ENCODE data around the gene MADCAM1. TPM values are rescaled to one million over a fixed set of nuclear protein-coding genes. Genes with fewer than 3 reads are reported as not detected.
A peak's percentile ranks its signal among the peaks of the same experiment; 100 is the strongest.

MADCAM1 gene
- polyA plus RNA-seq, 3 donors = 2.3 to 3.9 (median 2.3) TPM

DNA sequence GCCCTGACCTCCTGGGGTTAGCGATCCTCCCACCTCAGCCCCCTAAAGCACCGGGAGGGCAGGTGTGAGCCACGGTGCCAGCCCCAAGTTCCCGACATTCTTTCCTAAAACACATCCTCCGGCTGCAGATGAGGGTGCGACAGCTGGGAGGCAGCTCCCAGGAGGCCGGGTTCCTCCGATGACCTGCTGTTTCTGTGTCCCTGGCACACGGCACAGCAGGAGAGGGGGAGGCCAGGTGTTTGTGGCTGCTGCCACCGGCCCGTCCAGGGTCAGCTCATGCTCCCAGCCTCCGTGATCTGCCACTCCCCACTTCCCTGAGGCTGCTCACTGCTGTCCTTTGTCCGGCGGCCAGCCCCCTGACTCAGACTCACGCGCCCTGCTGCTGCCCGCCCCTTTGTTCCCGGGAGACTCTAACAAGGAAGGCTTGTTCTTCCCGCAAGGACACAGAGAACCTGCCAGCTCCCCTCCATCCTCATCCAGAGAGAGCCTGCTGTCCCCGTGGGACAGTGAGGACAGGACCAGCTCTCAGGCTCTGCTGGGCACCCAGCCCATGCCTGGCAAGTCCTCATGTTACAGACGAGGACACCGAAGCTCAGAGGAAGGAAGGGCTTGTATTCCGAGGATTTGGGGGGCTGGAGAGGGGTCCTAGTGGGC lies 10.6 kb upstream of the MADCAM1 start:
- DNase-seq (ENCODE audit: low read depth in 3 of 3, low spot score in 2 of 3) = no peak

GRCh38 chr19:488505-489417 lies 7.5 kb upstream of the MADCAM1 start:
- DNase-seq (ENCODE audit: low read depth in 3 of 3, low spot score in 2 of 3) = peak; percentile 62 to 91 (median 88)

- DNase-seq (ENCODE audit: low read depth in 3 of 3, low spot score in 2 of 3) = no peak
These were observed 6.7 kb upstream of the MADCAM1 start for GRCh38 chr19:489418-490196.

DNA sequence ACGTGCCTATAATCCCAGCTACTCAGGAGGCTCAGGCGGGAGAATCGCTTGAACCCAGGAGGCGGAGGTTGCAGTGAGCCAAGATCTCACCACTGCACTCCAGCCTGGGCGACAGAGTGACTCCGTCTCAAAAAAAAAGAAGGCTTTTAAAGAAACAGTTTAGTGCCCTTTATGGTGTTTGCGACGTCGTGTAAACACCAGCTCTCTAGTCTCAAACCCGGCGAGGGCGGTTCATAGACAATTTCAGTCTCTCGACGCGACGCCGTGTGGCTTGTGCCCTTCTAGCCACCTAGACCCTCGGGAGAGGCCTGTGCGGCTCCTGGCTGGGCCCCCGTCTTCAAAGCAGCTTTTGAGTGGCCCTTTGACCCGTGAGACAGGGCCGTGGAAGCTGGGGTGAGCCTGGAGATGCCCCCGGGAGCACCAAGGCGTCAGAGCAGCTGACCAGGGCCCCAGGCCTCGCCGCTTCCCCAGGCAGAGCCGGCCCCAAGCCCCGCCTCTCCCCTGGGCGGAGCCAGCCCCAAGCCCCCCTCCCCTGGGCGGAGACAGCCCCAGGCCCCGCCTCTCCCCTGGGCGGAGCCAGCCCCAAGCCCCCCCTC lies 5.0 kb upstream of the MADCAM1 start:
- no peak for DNase-seq (ENCODE audit: low read depth in 3 of 3, low spot score in 2 of 3)

DNA sequence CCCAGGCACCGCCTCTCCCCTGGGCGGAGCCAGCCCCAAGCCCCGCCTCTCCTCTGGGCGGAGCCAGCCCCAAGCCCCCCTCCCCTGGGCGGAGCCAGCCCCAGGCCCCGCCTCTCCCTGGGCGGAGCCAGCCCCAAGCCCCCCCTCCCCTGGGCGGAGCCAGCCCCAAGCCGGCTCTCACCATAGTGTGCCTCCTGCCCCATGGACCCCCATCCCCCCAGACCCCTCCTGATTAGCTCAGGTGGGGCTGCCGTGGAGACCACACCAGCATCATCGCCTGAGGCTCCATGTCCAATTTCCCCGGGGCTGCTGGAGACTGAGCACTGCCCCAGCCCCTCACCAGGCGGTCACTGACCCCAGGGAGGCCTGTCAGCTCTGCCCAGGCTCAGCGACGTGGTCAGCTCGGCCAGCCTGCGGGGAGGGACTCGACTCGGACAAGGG lies 4.2 kb upstream of the MADCAM1 start:
- no peak for DNase-seq (ENCODE audit: low read depth in 3 of 3, low spot score in 2 of 3)

DNA sequence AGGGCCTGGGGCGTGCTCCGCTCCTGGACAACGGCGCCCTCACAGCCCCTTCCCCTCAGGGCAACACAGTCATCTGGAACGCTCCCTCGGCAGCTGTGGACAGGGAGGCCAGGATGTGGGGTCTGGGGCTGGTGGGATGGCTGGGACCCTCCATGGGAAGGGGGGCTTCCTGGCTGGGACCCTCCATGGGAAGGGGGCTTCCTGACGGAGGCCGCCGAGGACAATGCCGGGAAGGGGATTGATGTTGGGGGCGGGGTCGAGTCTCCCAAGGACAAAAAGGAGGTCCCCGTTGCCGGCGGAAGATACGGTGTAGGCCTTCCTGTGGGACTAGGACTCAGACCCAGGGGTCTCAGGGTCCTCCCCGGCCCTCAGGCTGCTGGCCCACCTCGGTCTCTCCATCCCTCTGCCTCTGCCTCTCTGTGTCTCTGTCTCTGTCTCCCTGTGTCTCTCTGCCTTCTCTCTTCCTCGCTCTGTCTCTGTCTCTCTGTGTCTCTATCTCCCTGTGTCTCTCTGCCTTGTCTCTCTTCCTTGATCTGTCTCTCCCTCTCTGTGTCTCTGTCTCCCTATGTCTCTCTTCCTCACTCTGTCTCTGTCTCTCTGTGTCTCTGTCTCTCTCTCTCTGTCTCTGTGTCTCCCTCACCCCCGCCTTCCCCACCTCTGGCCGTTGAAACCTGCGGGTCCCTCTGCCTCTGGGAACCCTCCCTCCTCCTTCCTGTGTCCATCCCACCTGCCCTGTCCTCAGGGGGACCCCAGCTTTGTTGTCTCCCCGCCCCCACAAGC lies 2.7 kb upstream of the MADCAM1 start:
- no peak for DNase-seq (ENCODE audit: low read depth in 3 of 3, low spot score in 2 of 3)

- no peak for DNase-seq (ENCODE audit: low read depth in 3 of 3, low spot score in 2 of 3)
These were observed 1.9 kb upstream of the MADCAM1 start for GRCh38 chr19:494171-495080.

DNA sequence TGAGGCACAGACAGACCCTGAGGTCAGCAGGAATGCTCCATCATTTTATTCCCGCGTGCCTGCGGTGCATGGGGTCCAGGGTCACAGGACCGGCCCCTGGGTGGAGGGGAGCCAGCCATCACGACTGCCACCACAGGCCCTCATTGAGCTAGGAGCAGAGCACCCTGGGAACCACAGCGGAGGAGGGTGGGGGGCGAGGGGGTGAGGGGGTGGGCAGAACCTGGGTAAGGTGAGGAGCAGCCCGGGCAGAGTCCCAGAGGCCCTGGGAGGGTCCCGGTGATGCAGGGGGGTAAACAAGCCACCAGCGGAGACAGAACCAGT lies 1.2 kb upstream of the MADCAM1 start:
- DNase-seq (ENCODE audit: low read depth in 3 of 3, low spot score in 2 of 3) = no peak

- no peak for DNase-seq (ENCODE audit: low read depth in 3 of 3, low spot score in 2 of 3)
These were observed 729 bp upstream of the MADCAM1 start for GRCh38 chr19:495402-496111.

GRCh38 chr19:496986-497385 lies 700 bp downstream of the MADCAM1 start:
- DNase-seq (ENCODE audit: low read depth in 3 of 3, low spot score in 2 of 3) = no peak

GRCh38 chr19:497491-497868 lies 1.2 kb downstream of the MADCAM1 start:
- no peak for DNase-seq (ENCODE audit: low read depth in 3 of 3, low spot score in 2 of 3)

- no peak for DNase-seq (ENCODE audit: low read depth in 3 of 3, low spot score in 2 of 3)
These were observed 1.7 kb downstream of the MADCAM1 start for GRCh38 chr19:497869-498510.

DNA sequence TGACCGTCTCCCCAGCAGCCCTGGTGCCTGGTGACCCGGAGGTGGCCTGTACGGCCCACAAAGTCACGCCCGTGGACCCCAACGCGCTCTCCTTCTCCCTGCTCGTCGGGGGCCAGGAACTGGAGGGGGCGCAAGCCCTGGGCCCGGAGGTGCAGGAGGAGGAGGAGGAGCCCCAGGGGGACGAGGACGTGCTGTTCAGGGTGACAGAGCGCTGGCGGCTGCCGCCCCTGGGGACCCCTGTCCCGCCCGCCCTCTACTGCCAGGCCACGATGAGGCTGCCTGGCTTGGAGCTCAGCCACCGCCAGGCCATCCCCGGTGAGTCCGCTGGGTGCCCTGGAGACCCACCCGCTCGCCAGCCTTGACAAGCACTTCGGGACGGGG lies 2.2 kb downstream of the MADCAM1 start:
- no peak for DNase-seq (ENCODE audit: low read depth in 3 of 3, low spot score in 2 of 3)

DNA sequence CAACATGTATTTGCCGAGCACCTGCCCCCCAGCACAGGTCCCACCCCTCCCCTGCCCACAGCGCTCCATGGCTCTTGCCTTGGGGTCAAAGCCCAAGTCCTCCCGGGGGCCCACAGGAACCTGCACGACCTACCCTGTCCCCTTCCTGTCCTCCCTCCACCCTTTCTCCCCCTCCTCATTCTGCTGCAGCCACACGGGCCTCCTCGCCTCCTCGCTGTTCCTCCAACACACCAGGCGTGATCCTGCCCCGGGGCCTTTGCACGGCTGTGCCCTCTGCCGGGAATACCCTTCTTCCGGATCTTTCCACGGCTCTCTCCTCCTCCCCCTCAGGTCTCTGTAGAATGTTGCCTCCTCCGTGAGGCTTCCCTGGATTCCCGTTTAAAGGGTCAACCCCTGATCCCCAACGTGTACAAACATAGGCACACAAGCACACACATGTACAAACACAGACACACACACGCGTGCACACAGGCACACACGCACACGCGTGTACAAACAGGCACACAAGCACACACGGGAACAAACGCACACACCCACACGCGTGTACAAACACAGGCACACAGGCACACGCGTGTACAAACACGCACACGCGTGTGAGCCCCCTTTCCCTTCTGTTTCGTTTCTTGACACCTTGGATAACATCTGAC lies 2.8 kb downstream of the MADCAM1 start:
- no peak for DNase-seq (ENCODE audit: low read depth in 3 of 3, low spot score in 2 of 3)

DNA sequence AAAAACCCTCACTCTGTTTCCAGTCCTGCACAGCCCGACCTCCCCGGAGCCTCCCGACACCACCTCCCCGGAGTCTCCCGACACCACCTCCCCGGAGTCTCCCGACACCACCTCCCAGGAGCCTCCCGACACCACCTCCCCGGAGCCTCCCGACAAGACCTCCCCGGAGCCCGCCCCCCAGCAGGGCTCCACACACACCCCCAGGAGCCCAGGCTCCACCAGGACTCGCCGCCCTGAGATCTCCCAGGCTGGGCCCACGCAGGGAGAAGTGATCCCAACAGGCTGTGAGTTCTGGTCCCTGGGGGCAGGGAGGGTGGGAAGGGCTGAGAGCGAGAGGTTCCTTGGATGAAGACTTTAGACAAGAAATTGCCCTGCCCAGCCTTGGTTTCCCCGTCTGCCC lies 5.4 kb downstream of the MADCAM1 start:
- no peak for DNase-seq (ENCODE audit: low read depth in 3 of 3, low spot score in 2 of 3)

DNA sequence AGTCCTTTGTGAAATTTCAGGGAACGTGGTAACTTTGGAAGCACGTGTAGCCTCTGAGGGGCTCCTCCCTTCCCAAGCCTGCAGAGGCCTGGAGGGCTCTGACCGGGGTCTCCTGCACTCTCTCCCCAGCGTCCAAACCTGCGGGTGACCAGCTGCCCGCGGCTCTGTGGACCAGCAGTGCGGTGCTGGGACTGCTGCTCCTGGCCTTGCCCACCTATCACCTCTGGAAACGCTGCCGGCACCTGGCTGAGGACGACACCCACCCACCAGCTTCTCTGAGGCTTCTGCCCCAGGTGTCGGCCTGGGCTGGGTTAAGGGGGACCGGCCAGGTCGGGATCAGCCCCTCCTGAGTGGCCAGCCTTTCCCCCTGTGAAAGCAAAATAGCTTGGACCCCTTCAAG lies 8.3 kb downstream of the MADCAM1 start:
- DNase-seq (ENCODE audit: low read depth in 3 of 3, low spot score in 2 of 3) = no peak

GRCh38 chr19:506404-507285 lies 10.4 kb downstream of the MADCAM1 start:
- DNase-seq (ENCODE audit: low read depth in 3 of 3, low spot score in 2 of 3) = peak; percentile 95 to 100 (median 100)

Measured in right renal cortex interstitium (tissue), 3 donors.